Ishikawa (cell line): ENCODE data around the gene SORBS2.

Source experiments
- CEBPB ChIP-seq: IDR thresholded peaks from 2 replicates; pipeline ENCODE4 v1.6.1; 2012
- CREB1 ChIP-seq: IDR thresholded peaks from 2 replicates; pipeline ENCODE4 v1.6.1; 2012; ENCODE audit warnings: low read depth
- FOXM1 ChIP-seq: IDR thresholded peaks from 2 replicates; pipeline ENCODE4 v1.6.1; 2012; ENCODE audit warnings: low read depth, borderline replicate concordance
- YY1 ChIP-seq: IDR thresholded peaks from 2 replicates; pipeline ENCODE4 v1.6.1; 2012; ENCODE audit warnings: low read depth

DNA sequence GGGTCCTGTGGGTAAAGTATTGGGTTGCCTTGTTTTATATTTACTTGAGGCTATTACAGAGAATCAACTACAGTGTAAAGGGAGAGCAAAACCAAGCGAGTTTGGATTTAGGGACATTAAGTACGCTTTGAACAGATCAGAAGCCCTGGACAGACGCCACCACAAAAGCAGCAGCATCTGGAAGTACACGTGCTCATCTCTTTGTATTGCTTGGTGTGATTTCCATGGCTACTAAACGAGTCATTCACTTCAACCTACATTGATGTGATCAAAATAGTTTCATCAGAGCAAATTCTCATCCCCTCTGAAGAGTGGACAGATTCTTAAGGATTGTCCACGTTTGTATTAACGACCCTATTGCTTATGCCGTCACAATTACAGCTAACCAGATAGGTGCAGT, 85.1 kb downstream of the SORBS2 start:
- TF ChIP-seq CEBPB (no peak), CREB1 (no peak), YY1 (no peak), FOXM1 (no peak)
